Endothelial cell of umbilical vein (primary cell): Measurements from ENCODE around the gene LIPI. TPM values are rescaled to one million over a fixed set of nuclear protein-coding genes. Genes with fewer than 3 reads are reported as not detected.

Experiments used
- BruUV-seq: library from RNA; stranded (reverse); fragments of 400-500 nt; replicated peaks from 2 replicates; lab custom pipeline; 2021; lab: Mats Ljungman, UMichigan
- CTCF ChIA-PET: fragments of 300-600, 350-600 bp; sonication (Branson Sonifier 250); formaldehyde crosslinking; loops from one replicate; lab custom pipeline; 2021; ENCODE audit warnings: antibody characterized with exemption, inconsistent platforms; lab: Charles Lee
- POLR2A ChIA-PET: fragments of 300-600, 350-600 bp; sonication (Branson Sonifier 250); formaldehyde crosslinking; loops from one replicate; lab custom pipeline; 2021; ENCODE audit warnings: antibody characterized with exemption, inconsistent platforms; lab: Charles Lee
- DNase-seq: peaks from one replicate; pipeline ENCODE4 v3.0.0-alpha.2; 2011; ENCODE audit warnings: low read depth, low spot score
- FAIRE-seq: peaks from 2 replicates; lab custom pipeline; 2011; peaks lifted over from hg19 to GRCh38; lab: Jason Lieb, UNC
- H2AFZ ChIP-seq: 2 replicates; pipeline ENCODE4 v1.6.0; 2012; ENCODE audit warnings: low read depth, low read length, control low read depth, inconsistent platforms
- H3K27ac ChIP-seq: 2 replicates; pipeline ENCODE4 v1.5.1; 2011; ENCODE audit warnings: low read depth, mild to moderate bottlenecking, control low read depth, low read length, moderate library complexity; ENCODE audit not compliant: insufficient read depth
- H3K27me3 ChIP-seq, 2 experiments: 2 replicates each; pipeline versions ENCODE4 v1.6.0 to v1.6.1; 2011; ENCODE audit warnings: low read length in 2 of 2, mixed read lengths in 1 of 2; ENCODE audit not compliant: control insufficient read depth in 2 of 2, insufficient read depth in 2 of 2
- H3K36me3 ChIP-seq, 2 experiments: 2 replicates in 1 of 2; 3 replicates in 1 of 2; pipeline ENCODE4 v1.5.1; 2011; ENCODE audit warnings: low read length in 2 of 2, mild to moderate bottlenecking in 1 of 2, moderate library complexity in 1 of 2; ENCODE audit not compliant: control insufficient read depth in 2 of 2, insufficient read depth in 2 of 2; ENCODE audit errors: extremely low read depth in 1 of 2
- H3K4me1 ChIP-seq: 3 replicates; pipeline ENCODE4 v1.5.1; 2011; ENCODE audit warnings: mild to moderate bottlenecking, low read length; ENCODE audit not compliant: control insufficient read depth, insufficient read depth; ENCODE audit errors: extremely low read depth
- H3K4me2 ChIP-seq: 2 replicates; pipeline ENCODE4 v1.6.1; 2011; ENCODE audit warnings: low read length, control low read depth, mixed read lengths; ENCODE audit not compliant: insufficient read depth
- H3K4me3 ChIP-seq, 3 experiments: fragments of 200-600 bp in 1 of 3; sonication (generic), shearing (Covaris generic) in 1 of 3; replicated peaks in 1 of 3; 2 replicates each; pipeline ENCODE4 v1.5.1; 2011 to 2016; ENCODE audit warnings: control low read depth in 3 of 3, low read length in 3 of 3, mild to moderate bottlenecking in 2 of 3, inconsistent platforms in 1 of 3, low read depth in 1 of 3, moderate library complexity in 1 of 3; ENCODE audit not compliant: insufficient read depth in 1 of 3
- H3K79me2 ChIP-seq: 2 replicates; pipeline ENCODE4 v1.6.0; 2012; ENCODE audit warnings: low read length, inconsistent platforms; ENCODE audit not compliant: control insufficient read depth, insufficient read depth
- H3K9ac ChIP-seq: replicated peaks from 2 replicates; pipeline ENCODE3; 2011; ENCODE audit warnings: low read length, control low read depth; ENCODE audit not compliant: insufficient read depth; ENCODE audit errors: extremely low read depth
- H3K9me1 ChIP-seq: replicated peaks from 3 replicates; pipeline ENCODE4 v1.6.0; 2011; ENCODE audit warnings: mild to moderate bottlenecking, low read length; ENCODE audit not compliant: control insufficient read depth, insufficient read depth; ENCODE audit errors: extremely low read depth
- H3K9me3 ChIP-seq: replicated peaks from 2 replicates; pipeline ENCODE4 v1.5.1; 2012; ENCODE audit warnings: low read length, inconsistent platforms; ENCODE audit not compliant: control insufficient read depth, insufficient read depth
- H4K20me1 ChIP-seq: replicated peaks from 2 replicates; pipeline ENCODE3; 2011; ENCODE audit warnings: mild to moderate bottlenecking, low read length; ENCODE audit not compliant: control insufficient read depth, insufficient read depth; ENCODE audit errors: extremely low read depth
- CTCF ChIP-seq, 2 donors: IDR thresholded peaks; 1 replicate in 1 of 2; 2 replicates in 1 of 2; pipeline ENCODE4 v1.5.1; 2011; ENCODE audit warnings: low read length in 2 of 2, mild to moderate bottlenecking in 2 of 2, moderate library complexity in 2 of 2, control low read depth in 1 of 2, inconsistent platforms in 1 of 2, low read depth in 1 of 2; ENCODE audit not compliant: insufficient read depth in 1 of 2; ENCODE audit errors: extremely low read depth in 1 of 2
- EZH2 ChIP-seq: IDR thresholded peaks from 2 replicates; pipeline ENCODE4 v1.6.1; 2012; ENCODE audit warnings: borderline replicate concordance, low read depth, mild to moderate bottlenecking, moderate library complexity, low read length, inconsistent platforms; ENCODE audit not compliant: severe bottlenecking
- FOS ChIP-seq: IDR thresholded peaks from 2 replicates; pipeline ENCODE4 v1.6.1; 2011; ENCODE audit warnings: mild to moderate bottlenecking, low read length, moderate library complexity, borderline replicate concordance; ENCODE audit not compliant: insufficient read depth
- GATA2 ChIP-seq: IDR thresholded peaks from 2 replicates; pipeline ENCODE4 v1.7.0; 2011; ENCODE audit warnings: low read depth, mild to moderate bottlenecking, moderate library complexity, mixed read lengths, low read length; ENCODE audit not compliant: insufficient read length, insufficient read depth
- JUN ChIP-seq: IDR thresholded peaks from 2 replicates; pipeline ENCODE4 v1.6.1; 2011; ENCODE audit warnings: borderline replicate concordance, low read depth; ENCODE audit not compliant: insufficient read length, insufficient read depth
- MYC ChIP-seq: IDR thresholded peaks from one replicate; pipeline ENCODE4 v1.6.1; 2011; ENCODE audit warnings: mild to moderate bottlenecking, low read depth, low read length
- POLR2A ChIP-seq: IDR thresholded peaks from 2 replicates; pipeline ENCODE4 v1.6.1; 2012; ENCODE audit warnings: low read depth, mild to moderate bottlenecking, control low read depth, low read length
- POLR2AphosphoS5 ChIP-seq: IDR thresholded peaks from 2 replicates; pipeline ENCODE4 v1.6.1; 2012; ENCODE audit warnings: low read depth, mild to moderate bottlenecking, control low read depth, low read length, moderate library complexity; ENCODE audit not compliant: insufficient read depth
- dilution Hi-C: fragments of 300-500 bp; cut with MboI; formaldehyde crosslinking; loops from one replicate; pipeline ENCODE4 v1.15.0; 2019; ENCODE audit warnings: low sequenced_read_pairs; ENCODE audit not compliant: extremely low pct_ligation_motif_present
- intact Hi-C: fragments of 100-400 bp; cut with micrococcal nuclease; formaldehyde crosslinking; loops from one replicate; pipeline ENCODE4 v1.10.0; 2022
- polyA plus RNA-seq, 4 experiments: library from polyadenylated mRNA; depleted of rRNA in 3 of 4; stranded (reverse) in 3 of 4; unstranded in 1 of 4; fragments of >200 nt; gene quantifications; 2 replicates each; pipeline versions ENCODE4 v1.2.1 to v1.2.3, GENCODE V29; 2011 to 2012; ENCODE audit warnings: missing spikeins in 1 of 4
- total RNA-seq: library from RNA; stranded (reverse); gene quantifications from 2 replicates; pipeline ENCODE4 v1.2.3, GENCODE V29; 2021
- TF ChIP-seq, protein P1 (sequence below): IDR thresholded peaks from 2 replicates; pipeline ENCODE4 v1.6.1; 2011; ENCODE audit not compliant: insufficient read depth, insufficient read length

The LIPI gene
- total and polyA plus RNA-seq, 2 donors (not counting 3 experiments of a cell fraction or from before 2014, with no cell fraction given) = not detected

DNA sequence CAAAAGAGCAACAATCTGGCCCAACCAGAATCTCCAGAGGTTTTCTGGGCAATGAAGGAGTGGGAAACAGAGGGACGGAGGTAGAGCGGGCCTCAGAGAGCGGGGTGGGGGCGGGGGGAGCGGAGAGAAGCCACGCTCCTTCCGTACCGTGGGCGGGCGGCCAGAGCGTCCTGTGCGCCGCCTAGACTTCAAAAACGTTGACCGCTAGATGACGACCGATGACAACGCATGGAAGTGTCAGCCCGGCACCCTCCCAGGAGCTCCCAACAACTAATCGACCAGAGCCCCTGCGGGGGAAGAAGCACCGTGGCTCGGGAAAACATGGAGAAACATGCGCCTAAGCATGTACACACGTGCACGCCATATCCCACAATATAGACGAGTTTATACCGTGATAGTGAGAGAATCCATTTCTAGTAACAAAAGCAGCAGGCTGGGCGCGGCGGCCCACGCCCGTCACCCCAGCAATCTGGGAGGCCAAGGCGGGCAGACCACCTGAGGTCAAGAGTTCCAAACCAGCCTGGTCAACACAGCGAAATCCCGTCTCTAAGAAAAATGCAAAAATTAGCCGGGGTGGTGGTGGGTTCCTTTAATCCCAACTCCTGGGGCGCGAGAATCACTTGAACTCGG lies 131.9 kb downstream of the LIPI start:
- dilution Hi-C loops = no loop called here
- DNase-seq (no peak), FAIRE-seq (no peak)
- no peaks in the 10 kb centered on the region for H3K9me1 ChIP-seq
- no peaks in the 10 kb centered on the region for H3K4me1 ChIP-seq
- no peaks in the 10 kb centered on the region for H3K79me2 ChIP-seq
- no peak overlapping the region for H3K4me3 ChIP-seq
- no peak overlapping the region for H3K27ac ChIP-seq
- no peak overlapping the region for H2AFZ ChIP-seq
- H3K9ac ChIP-seq = no peak overlapping the region
- no peak overlapping the region for H3K4me2 ChIP-seq
- POLR2A ChIA-PET = no interaction called here
- no peaks in the 10 kb centered on the region for H3K36me3 ChIP-seq
- H3K27me3 ChIP-seq = no peaks in the 10 kb centered on the region
- peaks cover 7% of the 10 kb centered on the region for H3K9me3 ChIP-seq
- intact Hi-C loops = no loop called here
- H4K20me1 ChIP-seq = no peaks in the 10 kb centered on the region
- no TSS peak for BruUV-seq
- CTCF ChIA-PET = no interaction called here
- no peak for TF ChIP-seq FOS
- TF ChIP-seq POLR2AphosphoS5 = no peak
- no peak for TF ChIP-seq POLR2A
- TF ChIP-seq, protein P1, sequence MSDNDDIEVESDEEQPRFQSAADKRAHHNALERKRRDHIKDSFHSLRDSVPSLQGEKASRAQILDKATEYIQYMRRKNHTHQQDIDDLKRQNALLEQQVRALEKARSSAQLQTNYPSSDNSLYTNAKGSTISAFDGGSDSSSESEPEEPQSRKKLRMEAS = no peak
- no peak for TF ChIP-seq CTCF (IDR thresholded peaks at IDR 0.05; ENCODE audit: extremely low read depth in 1 of 2, insufficient read depth in 1 of 2, low read depth in 1 of 2, low read length in 2 of 2)
- TF ChIP-seq MYC = no peak
- no peak for TF ChIP-seq EZH2
- no peak for TF ChIP-seq GATA2
- no peak for TF ChIP-seq JUN
